Cardiac muscle cell (in vitro differentiated cells and primary cell): ENCODE data around the gene DNMT3A. TPM values are rescaled to one million over a fixed set of nuclear protein-coding genes. Genes with fewer than 3 reads are reported as not detected.

Source experiments
- DNase-seq, 2 donors: peaks; one replicate each; pipeline versions ENCODE4 v3.0.0 to v3.0.0-alpha.2; 2010 to 2017; ENCODE audit warnings: low read depth in 1 of 2, low spot score in 1 of 2
- H3K27ac ChIP-seq: fragments of 200-600 bp; sonication (generic); 2 replicates; pipeline ENCODE4 v1.5.1; 2016
- H3K27me3 ChIP-seq: fragments of 200-600 bp; sonication (generic); 2 replicates; pipeline ENCODE4 v1.6.0; 2016; ENCODE audit warnings: control low read depth
- H3K36me3 ChIP-seq: fragments of 200-600 bp; sonication (generic); 2 replicates; pipeline ENCODE4 v1.5.1; 2016; ENCODE audit warnings: control low read depth
- H3K4me1 ChIP-seq: fragments of 200-600 bp; sonication (generic); 2 replicates; pipeline ENCODE4 v1.8.1; 2017; ENCODE audit warnings: low read depth, mild to moderate bottlenecking, mixed run types
- H3K4me3 ChIP-seq: fragments of 200-600 bp; sonication (generic); 2 replicates; pipeline ENCODE4 v1.5.1; 2016; ENCODE audit warnings: mild to moderate bottlenecking
- H3K9me3 ChIP-seq: fragments of 200-600 bp; sonication (generic); 2 replicates; pipeline ENCODE4 v1.5.1; 2017; ENCODE audit warnings: low read depth, mild to moderate bottlenecking, control low read depth
- polyA plus RNA-seq: library from polyadenylated mRNA; unstranded; fragments of >200 nt; fragmentation: Nextera tagmentation; extraction: Ambion mirVana; gene quantifications from 2 replicates; pipeline ENCODE4 v1.2.1, GENCODE V29; 2016
- total RNA-seq: library from RNA; depleted of rRNA; stranded (reverse); fragments of >200 nt; gene quantifications from 2 replicates; pipeline ENCODE4 v1.2.3, GENCODE V29; 2016
- TF ChIP-seq, protein P1 (sequence below): IDR thresholded peaks from 2 replicates; pipeline ENCODE4 v1.5.1; 2012; ENCODE audit warnings: low read depth, mild to moderate bottlenecking, low read length

The DNMT3A gene
- total and polyA plus RNA-seq, 2 experiments from 2014 or later, result 52.9 to 116 TPM

DNA sequence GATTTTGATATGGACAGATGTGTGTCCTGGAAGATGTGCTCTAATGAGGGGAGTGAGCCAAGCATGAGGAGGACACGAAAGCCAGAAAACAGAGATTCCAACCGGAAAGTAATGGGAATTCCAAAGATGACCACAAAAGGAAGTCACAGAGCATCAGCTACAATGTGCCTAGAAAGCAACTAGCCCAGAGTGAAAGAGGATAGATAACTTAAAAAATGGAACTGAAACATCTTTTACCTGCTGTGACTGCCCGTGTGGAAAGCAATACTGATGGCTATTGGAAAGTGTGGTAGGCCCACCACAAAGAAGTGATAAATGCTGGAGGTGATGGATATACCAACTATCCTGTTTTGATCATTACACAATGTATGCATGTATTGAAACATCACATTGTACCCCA lies 21.6 kb downstream of the DNMT3A start:
- no peaks in the 10 kb centered on the region for H3K27me3 ChIP-seq
- no peak overlapping the region for H3K4me3 ChIP-seq
- DNase-seq, result no peak
- H3K4me1 ChIP-seq, result peaks cover 26% of the 10 kb centered on the region
- no peaks in the 10 kb centered on the region for H3K9me3 ChIP-seq
- no peak overlapping the region for H3K27ac ChIP-seq
- H3K36me3 ChIP-seq, result no peaks in the 10 kb centered on the region
- TF ChIP-seq, protein P1, sequence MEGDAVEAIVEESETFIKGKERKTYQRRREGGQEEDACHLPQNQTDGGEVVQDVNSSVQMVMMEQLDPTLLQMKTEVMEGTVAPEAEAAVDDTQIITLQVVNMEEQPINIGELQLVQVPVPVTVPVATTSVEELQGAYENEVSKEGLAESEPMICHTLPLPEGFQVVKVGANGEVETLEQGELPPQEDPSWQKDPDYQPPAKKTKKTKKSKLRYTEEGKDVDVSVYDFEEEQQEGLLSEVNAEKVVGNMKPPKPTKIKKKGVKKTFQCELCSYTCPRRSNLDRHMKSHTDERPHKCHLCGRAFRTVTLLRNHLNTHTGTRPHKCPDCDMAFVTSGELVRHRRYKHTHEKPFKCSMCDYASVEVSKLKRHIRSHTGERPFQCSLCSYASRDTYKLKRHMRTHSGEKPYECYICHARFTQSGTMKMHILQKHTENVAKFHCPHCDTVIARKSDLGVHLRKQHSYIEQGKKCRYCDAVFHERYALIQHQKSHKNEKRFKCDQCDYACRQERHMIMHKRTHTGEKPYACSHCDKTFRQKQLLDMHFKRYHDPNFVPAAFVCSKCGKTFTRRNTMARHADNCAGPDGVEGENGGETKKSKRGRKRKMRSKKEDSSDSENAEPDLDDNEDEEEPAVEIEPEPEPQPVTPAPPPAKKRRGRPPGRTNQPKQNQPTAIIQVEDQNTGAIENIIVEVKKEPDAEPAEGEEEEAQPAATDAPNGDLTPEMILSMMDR, result no peak

DNA sequence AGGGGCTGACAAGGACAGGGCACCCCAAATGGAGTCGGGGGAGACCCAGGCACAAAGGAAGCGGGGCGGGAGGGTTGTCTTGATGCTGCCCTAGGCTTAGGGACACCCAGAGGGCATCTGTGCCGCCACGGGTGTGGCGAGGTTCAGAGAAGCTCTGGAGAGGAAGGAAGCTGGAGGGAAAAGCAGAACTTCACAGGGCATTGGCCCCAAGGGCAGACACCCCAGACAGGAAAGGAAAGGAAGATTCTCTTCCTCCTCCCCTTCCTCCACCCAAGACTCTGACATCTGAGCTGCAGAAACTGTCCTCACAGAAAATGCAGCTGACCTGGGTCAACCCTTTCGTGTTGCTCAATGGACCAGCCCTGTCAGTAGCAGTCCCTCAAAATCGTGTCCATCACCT lies 25.6 kb downstream of the DNMT3A start:
- no peak overlapping the region for H3K4me3 ChIP-seq
- peaks cover 13% of the 10 kb centered on the region for H3K4me1 ChIP-seq
- H3K36me3 ChIP-seq, result no peaks in the 10 kb centered on the region
- H3K27me3 ChIP-seq, result no peaks in the 10 kb centered on the region
- DNase-seq, result no peak
- H3K9me3 ChIP-seq, result no peaks in the 10 kb centered on the region
- TF ChIP-seq, protein P1, result no peak
- no peak overlapping the region for H3K27ac ChIP-seq

DNA sequence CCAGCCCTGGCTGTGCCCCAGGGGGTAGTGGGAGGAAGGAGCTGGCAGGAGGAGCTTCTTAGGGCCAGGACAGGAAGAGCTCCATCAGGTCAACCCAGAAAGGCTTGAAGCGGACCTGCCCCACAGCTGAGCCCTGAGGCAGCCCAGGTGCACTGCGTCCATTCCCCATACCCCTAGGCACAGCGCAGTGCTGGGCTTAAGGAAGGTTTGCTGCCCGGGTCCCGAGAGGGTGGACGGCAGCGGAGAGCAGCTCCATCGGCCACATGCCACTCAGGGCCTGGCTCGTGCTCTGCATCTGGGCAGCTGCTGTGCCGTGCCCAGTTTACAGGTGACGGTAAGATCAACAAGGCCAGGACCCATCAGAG lies 26.4 kb downstream of the DNMT3A start:
- Histone ChIP-seq H3K4me1 (peaks cover 20% of the 10 kb centered on the region), H3K9me3 (no peaks in the 10 kb centered on the region), H3K27ac (peak overlapping the region; percentile 94), H3K36me3 (no peaks in the 10 kb centered on the region), H3K4me3 (no peak overlapping the region), H3K27me3 (no peaks in the 10 kb centered on the region)
- no peak for DNase-seq
- TF ChIP-seq, protein P1, result no peak

DNA sequence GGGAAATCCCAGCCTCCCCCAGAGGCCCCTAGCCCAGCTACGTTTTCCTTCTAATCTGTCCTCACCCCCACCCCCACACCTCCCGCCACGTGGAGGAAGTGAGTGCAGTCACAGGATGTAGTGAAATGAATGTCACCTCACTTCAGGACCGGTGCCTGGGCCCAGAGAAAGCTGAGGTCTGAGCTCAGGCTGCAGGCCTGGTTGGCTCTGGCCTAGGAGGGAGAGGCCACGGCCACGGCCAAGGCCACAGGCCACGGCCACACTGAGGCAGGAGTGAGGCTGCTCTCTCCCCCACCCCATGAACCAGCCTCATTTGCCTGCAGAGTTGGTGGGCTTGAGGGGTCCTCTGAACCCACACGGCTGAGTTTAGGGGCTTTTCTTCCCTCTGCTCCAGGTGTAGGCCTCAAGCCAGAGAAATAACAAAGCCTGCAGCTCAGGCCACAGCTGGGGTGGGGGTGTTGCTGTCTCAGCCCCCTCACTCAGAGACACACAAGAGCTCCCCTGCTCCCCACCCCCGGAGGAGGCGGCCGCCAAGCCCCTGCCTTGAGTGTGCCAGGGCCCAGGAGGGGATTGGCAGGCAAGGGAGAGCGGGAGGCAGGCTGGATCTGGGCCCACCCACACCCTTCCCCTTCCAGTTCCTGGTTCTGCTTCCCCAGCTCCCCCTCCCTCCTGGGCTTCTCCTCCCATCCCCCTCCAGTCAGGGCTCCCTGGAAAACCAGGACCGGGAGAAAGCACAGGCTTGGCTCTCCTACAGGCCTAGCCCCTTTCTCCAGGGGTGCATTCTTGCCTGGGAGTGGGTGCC lies 27.0 kb downstream of the DNMT3A start:
- peak overlapping the region; percentile 94 for H3K27ac ChIP-seq
- H3K4me1 ChIP-seq, result peaks cover 24% of the 10 kb centered on the region
- no peak overlapping the region for H3K4me3 ChIP-seq

DNA sequence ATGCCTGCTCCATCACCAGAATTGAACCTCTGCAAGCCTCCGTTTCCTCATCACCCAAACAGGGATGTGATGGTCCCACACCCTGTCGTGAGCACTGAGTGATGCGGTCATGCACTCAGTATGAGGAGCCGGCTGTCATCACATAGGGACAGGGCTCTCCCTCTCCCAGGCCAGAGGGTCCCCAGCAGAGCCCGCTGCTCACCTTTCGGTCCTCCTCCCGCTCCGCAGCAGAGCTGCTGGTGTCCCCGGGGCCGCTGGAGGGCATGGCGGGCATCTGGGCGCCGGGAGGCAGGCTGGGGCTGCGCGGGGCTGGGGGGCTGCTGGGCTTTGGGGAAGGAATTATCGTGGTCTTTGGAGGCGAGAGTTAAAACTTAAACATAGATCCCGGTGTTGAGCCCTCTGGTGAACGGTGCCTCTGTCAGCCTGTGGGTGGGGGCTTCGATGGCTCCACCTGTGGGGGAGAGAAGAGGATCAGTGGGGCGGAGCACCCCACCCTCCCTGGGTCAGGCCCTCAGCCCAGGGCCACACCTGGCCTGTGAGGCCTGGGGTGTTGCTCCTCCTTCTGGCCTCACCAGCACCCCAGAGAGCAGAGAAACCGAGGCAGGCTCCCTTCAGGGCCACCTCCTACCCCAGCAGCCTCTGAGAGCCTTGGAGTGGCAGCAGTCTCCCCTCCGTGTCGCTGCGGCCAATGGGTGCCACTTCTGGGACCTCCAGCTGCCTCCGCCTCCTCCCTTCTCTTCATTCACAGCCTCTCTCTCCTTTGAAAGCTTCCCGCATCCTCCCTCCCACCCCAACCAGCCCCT lies 27.8 kb downstream of the DNMT3A start:
- Histone ChIP-seq H3K4me3 (no peak overlapping the region), H3K27ac (peak overlapping the region; percentile 94), H3K36me3 (no peaks in the 10 kb centered on the region), H3K9me3 (no peaks in the 10 kb centered on the region), H3K27me3 (no peaks in the 10 kb centered on the region), H3K4me1 (peaks cover 24% of the 10 kb centered on the region)
- TF ChIP-seq, protein P1, result no peak
- no peak for DNase-seq

More for the DNA sequence above, 27.0 kb downstream of the DNMT3A start:
- TF ChIP-seq, protein P1, result no peak
- peak; percentile 74 to 84 for DNase-seq
- H3K9me3 ChIP-seq, result no peaks in the 10 kb centered on the region
- no peaks in the 10 kb centered on the region for H3K27me3 ChIP-seq
- H3K36me3 ChIP-seq, result no peaks in the 10 kb centered on the region
